Stimulated activated CD8-positive, alpha-beta memory T cell treated with anti-CD3 and anti-CD28 coated beads, Interleukin-2, amount 100 ng/mL, for 48 hours (primary cell): ENCODE results near the gene SLC37A1.

Experiments
- DNase-seq, 2 donors: peaks; one replicate each; pipeline ENCODE4 v3.0.0-alpha.2; 2020; ENCODE audit warnings: low read depth in 2 of 2

SLC37A1 gene

DNA sequence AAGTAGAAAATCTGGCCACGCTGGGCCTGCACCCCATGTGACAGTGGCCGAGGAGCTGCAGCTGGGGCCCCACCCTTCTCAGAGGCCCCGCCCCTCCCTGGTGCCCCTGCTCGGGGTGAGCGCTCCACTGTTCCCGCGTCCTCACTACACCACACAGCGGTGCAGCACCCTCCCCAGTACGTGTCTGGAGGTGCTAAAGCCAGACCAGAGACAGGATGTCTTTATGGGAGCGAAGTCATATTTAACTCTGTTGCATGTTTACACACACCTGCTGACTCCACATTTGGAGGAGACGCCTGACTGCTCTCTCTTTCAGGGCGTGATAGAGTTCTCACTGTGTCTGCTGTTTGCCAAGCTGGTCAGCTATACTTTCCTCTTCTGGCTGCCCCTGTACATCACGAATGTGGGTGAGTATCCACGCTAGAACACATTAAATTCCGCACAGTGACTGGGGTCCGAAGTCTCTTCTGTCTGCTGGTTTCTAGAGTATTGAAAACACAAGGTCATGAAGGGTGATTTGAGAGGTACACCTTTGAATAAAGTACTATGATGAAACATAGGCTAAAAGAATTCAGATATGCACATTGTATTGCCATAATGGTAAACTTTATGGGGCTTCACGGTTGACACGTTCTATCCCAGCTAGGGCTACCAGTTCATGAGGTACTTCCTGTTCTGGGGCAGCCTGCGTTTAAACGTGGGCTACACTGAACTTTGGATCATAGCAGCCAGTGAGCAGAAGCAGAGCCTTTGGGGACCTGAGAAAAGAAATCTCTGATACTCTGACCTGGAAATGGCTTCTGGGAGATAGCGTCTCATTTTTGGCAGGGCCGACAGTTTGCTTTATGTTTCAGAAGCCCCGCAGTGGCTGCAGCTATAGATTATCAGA lies 48.4 kb downstream of the SLC37A1 start:
- peak in 1 of 2 donors; percentile 1 for DNase-seq

GRCh38 chr21:42562816-42563215 lies 49.2 kb downstream of the SLC37A1 start:
- DNase-seq = no peak

GRCh38 chr21:42563261-42563660 lies 49.6 kb downstream of the SLC37A1 start:
- DNase-seq = no peak

GRCh38 chr21:42563686-42564085 lies 50.0 kb downstream of the SLC37A1 start:
- DNase-seq = no peak

DNA sequence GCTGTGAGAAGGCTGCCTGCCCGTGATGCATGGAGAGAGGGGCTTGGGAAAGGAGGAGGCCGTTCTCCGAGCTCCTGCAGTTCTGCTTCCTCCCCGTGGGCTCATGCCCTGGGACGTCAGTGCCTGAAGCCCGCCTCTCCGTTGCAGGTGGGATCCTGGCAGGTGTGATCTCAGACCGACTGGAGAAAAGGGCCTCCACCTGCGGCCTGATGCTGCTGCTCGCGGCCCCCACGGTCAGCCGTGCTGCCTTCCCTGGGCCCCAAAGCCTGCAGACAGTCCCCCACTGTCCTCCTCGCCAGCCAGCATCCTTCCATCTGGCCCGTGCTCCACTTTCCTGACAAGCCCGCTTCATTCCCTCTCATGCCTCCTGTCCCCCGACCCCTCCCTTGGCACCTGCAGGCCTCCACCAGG lies 50.9 kb downstream of the SLC37A1 start:
- no peak for DNase-seq

DNA sequence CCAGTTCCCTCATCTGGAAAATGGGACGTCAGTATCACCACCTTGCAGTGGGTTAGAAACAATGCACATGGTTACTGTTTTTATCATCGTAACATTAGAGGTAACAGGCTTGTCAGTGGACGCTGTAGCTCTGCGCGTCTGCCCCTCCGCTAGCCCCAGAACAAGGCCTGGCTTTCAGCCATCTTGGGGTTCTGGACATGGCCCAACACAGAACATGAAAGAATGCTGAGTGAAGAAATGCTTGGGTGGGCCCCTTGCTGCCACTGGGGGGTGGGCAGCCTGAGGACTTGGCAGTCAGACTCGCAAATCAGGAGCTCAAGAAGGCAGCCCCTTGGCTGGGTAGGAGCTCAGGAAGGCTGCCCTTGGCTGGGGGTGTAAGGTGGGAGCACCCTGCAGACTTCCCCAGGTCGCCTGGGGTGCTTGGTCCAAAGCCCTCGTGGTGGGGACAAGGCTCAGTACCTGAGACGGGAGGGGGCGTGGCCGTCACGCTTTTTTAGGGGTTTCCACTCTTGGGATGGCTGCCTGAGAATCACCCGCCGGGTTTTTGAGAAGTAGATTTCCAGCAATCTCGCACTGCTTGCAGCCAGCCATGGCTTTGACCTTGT lies 51.7 kb downstream of the SLC37A1 start:
- DNase-seq = no peak

DNA sequence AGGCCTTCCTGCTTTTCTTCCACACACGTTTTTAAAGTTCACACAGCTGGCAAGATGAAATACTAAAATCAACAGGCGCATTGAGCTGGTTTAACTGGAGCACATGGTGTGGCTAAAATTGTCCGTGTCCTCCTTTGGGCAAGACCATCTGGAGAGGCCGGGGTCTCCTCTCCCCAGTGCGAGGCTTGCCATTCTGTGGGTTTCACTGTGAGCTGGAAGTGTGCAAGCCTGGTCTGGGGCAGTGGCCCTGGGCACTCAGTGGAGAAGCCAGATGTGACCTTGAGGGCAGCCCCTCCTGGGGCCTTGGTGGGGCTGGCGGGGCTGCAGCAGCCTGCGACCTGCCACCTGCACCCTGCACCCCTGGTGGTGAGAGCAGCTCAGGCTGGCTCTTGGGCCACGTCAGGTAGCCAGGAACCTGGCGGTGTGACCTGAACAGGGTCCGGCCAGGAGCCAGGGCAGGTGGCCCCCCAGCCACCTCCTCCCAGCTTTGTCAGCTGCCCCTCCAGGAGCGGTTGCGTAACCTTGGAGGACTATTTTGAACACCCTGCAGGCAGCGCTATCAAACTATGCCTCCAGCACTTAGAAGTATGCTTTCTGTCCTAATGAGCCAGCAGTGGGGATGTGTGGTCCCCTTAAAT lies 52.4 kb downstream of the SLC37A1 start:
- no peak for DNase-seq

- DNase-seq = no peak
Measured at GRCh38 chr21:42566524-42567213, 53.0 kb downstream of the SLC37A1 start.

DNA sequence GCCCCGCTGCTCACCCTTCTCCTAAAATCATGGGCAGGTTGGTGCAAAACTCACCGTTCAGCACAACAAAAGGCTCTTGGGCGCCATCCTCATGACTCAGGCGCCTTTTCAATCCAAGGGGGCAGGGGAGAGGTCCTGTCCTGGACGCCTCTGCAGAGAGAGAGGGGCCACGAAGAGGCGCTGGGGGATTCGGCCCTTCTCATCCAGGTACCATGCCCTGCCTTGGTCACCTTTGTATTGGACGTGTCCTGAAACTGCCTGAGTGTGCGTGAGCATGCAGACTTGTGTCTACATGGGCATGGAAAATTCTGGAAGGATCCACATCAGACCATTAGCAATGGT lies 53.5 kb downstream of the SLC37A1 start:
- no peak for DNase-seq

GRCh38 chr21:42567861-42568260 lies 54.2 kb downstream of the SLC37A1 start:
- no peak for DNase-seq

DNA sequence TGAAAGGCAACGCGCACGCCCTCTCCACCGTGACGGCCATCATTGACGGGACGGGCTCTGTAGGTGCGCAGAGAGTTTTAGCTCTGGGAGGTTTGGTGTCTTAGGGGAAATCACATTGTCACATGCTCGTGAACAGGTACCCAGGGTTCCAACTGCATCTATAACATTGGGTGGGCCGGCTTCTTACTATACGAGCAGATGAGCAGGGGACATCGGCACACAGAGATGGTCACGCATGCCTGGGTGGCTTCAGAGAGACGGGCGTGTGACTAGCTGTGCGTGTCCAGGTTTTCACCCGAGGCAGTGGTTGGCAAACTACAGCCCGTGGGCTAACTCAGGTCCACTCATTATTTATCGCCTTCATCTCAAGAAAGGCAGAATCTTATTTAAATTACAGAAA lies 54.7 kb downstream of the SLC37A1 start:
- no peak for DNase-seq

DNA sequence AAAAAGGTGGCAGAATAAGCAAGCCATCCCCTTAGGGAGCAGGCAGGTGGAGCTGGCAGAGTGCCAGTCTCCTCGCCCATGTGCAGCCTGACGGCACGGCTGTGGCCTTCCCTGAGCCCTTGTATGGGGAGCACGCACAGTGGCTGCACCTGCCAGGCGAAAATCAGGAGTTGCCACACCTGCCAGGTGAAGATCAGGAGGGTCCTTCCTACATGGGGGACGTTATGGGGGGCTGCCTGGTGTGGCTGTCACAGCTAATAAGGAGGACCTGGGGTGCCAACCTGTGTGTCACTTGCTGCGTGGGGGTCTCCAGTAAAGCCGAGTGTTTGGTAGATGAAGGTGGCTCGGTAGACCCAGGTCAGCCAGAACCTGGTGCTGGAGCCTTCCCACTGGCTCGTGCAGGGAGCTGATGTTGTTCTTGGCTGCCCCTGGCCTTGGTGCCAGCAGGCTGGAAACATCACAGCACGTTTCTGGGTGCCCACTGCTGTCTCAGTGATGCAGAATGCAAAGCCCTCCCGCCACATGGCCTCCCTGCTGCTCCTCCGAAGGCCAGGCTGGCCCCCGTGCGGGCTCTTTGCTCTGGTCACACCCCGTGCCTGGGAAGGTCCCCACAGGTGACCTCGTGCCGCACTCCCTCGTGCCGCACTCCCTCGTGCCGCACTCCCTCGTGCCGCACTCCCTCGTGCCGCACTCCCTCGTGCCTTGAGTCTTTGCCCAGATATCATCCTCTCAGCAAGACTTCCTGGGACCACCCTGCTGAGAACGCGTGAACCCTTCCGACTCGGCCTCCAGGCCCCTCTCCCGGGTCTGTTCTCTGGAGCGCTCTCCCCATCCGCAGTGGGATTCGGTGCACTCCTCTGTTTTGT lies 55.4 kb downstream of the SLC37A1 start:
- DNase-seq = no peak

GRCh38 chr21:42569732-42570301 lies 56.2 kb downstream of the SLC37A1 start:
- DNase-seq = no peak

GRCh38 chr21:42570362-42570761 lies 56.7 kb downstream of the SLC37A1 start:
- no peak for DNase-seq

DNA sequence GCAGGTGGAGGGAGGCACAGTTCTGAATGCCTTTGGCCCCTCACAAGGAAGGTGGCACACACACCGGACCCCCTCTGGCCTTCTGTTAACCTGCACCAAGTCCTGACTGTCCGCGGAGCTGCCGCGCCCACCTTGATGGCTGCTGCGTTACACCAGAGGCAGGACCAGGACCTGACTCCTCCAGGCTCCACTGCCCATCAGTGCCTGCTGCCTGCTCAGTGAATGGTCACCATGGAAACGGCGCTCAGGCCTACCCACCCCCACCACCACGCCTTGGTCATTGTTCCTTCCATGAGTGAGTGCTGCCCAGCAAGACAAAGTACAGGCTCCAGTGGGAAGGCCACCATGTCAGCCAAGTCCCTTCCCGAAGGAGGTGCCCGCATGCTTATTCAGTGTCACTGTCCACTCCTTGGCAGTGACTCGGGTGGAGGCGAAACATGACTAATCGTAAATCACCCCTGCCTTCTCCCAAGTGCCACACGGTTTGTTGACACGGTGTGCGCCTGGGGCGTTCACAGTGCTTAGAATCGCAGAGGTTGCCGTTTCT lies 57.3 kb downstream of the SLC37A1 start:
- DNase-seq = no peak

DNA sequence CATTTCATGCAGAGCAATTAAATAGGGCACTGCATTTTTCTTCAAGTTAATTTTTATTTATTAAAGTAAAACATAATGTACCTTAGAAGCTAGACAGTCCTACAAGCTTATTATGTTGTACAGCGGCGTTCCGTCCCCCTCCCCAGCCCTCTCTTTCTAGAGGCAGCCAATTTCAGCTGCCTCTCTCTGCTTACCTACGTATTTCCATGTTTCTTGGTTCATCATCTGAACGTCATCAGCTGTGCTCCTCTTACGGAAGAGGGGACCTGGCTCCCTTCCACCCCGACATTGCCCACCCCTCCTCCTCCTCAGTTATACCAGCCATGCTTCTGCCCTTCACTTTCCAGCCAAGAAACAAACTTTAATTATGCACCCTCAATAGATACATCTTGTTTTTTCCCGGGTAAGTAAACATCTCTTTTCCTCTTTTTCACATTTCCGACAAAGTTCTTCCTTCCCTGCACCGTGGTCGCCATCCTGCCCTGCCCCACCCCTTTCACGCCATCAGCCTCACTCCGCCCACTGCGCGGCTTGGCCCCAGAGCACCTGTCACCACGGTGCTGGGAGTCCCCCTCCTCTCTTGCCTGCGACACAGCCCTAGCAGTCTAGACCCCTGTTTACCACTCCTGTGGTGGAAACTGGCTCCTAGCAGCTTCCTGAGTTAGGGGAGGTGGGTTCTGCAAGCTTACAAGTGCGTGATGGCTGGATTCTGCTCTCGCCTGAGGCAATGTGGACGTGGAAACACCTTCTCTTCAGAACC lies 57.9 kb downstream of the SLC37A1 start:
- no peak for DNase-seq

DNA sequence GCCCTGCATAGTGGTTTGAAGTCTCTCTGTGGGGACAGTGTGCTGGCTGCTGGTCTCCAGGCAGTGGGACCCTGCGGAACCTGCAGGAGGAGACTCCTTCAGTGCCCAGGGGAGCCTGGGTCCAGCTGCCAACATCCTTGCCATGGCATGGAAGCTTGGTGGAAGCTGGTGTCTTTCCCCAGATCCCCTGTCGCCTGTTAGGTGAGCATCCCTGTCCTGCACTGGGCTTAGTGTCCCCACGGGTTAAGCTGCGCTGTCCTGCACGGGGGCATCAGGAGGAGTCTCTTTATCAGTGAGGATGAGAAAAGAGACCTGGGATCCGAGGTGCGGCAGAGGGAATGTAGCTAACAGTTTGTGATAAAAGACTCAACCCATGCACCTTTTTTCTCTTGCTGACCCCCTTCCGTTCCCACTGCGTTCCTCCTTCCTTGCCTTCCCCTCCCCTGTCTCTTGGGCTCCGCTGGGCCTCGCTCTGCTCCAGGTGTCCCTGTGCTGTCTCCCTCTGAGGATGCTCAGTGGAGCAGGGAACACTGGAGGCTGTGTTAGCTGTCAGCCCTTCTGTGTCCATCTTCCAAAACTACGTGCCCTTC lies 59.3 kb downstream of the SLC37A1 start:
- DNase-seq = no peak

- no peak for DNase-seq
Measured at GRCh38 chr21:42574234-42575027, 60.8 kb downstream of the SLC37A1 start.

- no peak for DNase-seq
Measured at GRCh38 chr21:42575111-42575510, 61.5 kb downstream of the SLC37A1 start.
